ENCODE data around the gene GPR26.

The GPR26 gene

GRCh38 chr10:123704076-123704475 is 37.9 kb downstream of the GPR26 start:
- DNase-seq (ENCODE audit: extremely low read depth, low read depth), result no peak

GRCh38 chr10:123704812-123705211 is 38.7 kb downstream of the GPR26 start:
- TF ChIP-seq CTCF (IDR thresholded peaks at IDR 0.05; ENCODE audit: low read depth, low read length), result no peak
- no peak for DNase-seq (ENCODE audit: extremely low read depth, low read depth)

More at GRCh38 chr10:123704076-123704475, 37.9 kb downstream of the GPR26 start:
- TF ChIP-seq CTCF (IDR thresholded peaks at IDR 0.05; ENCODE audit: low read depth, low read length), result no peak

GRCh38 chr10:123706236-123706635 is 40.1 kb downstream of the GPR26 start:
- TF ChIP-seq CTCF (IDR thresholded peaks at IDR 0.05; ENCODE audit: low read depth, low read length), result no peak
- no peak for DNase-seq (ENCODE audit: extremely low read depth, low read depth)

GRCh38 chr10:123715546-123715945 is 49.4 kb downstream of the GPR26 start:
- TF ChIP-seq CTCF (IDR thresholded peaks at IDR 0.05; ENCODE audit: low read depth, low read length), result no peak
- no peak for DNase-seq (ENCODE audit: extremely low read depth, low read depth)

- TF ChIP-seq CTCF (IDR thresholded peaks at IDR 0.05; ENCODE audit: low read depth, low read length), result no peak
- no peak for DNase-seq (ENCODE audit: extremely low read depth, low read depth)
These were observed 51.2 kb downstream of the GPR26 start for GRCh38 chr10:123717336-123717735.

GRCh38 chr10:123718544-123719060 is 52.4 kb downstream of the GPR26 start:
- no peak for TF ChIP-seq CTCF (IDR thresholded peaks at IDR 0.05; ENCODE audit: low read depth, low read length)
- DNase-seq (ENCODE audit: extremely low read depth, low read depth), result no peak

- no peak for DNase-seq (ENCODE audit: extremely low read depth, low read depth)
- no peak for TF ChIP-seq CTCF (IDR thresholded peaks at IDR 0.05; ENCODE audit: low read depth, low read length)
These were observed 54.4 kb downstream of the GPR26 start for GRCh38 chr10:123720536-123720935.
